ENCODE measurements around the gene EFL1. TPM values are rescaled to one million over a fixed set of nuclear protein-coding genes. Genes with fewer than 3 reads are reported as not detected.
A peak's percentile ranks its signal among the peaks of the same experiment; 100 is the strongest.

The EFL1 gene
- total RNA-seq, 1 experiment from 2014 or later, result 27.5 TPM

DNA sequence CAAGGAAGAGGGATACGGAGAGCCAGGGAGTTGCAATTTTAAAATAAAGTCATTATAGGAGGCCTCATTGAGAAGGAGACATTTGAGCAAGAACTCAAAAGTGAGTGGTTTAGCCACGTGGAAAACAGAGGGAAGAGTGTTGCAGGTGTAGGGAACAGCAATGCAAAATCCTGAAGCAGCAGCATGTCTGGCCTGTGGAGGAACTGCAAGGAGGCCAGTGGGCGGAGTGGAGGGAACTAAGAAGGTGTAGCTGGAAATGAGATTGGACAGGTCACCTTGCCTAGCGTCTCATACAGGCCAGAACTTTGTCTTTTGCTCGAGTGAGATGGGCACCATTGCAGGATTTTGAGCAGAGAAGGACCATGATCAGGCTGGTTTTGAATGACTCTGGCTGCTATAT, 35.0 kb upstream of the EFL1 start (continued):
- TF ChIP-seq USF1 (CRISPR knock-in tag; IDR thresholded peaks at IDR 0.05) (no peak), NR2C2 (CRISPR knock-in tag; IDR thresholded peaks at IDR 0.05) (no peak), ZNF423 (CRISPR knock-in tag; IDR thresholded peaks at IDR 0.05) (no peak), ARID4B (CRISPR knock-in tag; IDR thresholded peaks at IDR 0.05; ENCODE audit: borderline replicate concordance) (no peak)
- TF ChIP-seq, protein P1, sequence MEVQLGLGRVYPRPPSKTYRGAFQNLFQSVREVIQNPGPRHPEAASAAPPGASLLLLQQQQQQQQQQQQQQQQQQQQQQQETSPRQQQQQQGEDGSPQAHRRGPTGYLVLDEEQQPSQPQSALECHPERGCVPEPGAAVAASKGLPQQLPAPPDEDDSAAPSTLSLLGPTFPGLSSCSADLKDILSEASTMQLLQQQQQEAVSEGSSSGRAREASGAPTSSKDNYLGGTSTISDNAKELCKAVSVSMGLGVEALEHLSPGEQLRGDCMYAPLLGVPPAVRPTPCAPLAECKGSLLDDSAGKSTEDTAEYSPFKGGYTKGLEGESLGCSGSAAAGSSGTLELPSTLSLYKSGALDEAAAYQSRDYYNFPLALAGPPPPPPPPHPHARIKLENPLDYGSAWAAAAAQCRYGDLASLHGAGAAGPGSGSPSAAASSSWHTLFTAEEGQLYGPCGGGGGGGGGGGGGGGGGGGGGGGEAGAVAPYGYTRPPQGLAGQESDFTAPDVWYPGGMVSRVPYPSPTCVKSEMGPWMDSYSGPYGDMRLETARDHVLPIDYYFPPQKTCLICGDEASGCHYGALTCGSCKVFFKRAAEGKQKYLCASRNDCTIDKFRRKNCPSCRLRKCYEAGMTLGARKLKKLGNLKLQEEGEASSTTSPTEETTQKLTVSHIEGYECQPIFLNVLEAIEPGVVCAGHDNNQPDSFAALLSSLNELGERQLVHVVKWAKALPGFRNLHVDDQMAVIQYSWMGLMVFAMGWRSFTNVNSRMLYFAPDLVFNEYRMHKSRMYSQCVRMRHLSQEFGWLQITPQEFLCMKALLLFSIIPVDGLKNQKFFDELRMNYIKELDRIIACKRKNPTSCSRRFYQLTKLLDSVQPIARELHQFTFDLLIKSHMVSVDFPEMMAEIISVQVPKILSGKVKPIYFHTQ (CRISPR knock-in tag; IDR thresholded peaks at IDR 0.05), result no peak
- TF ChIP-seq, protein P2, sequence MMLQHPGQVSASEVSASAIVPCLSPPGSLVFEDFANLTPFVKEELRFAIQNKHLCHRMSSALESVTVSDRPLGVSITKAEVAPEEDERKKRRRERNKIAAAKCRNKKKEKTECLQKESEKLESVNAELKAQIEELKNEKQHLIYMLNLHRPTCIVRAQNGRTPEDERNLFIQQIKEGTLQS (CRISPR knock-in tag; conservative IDR thresholded peaks at IDR 0.05), result no peak

- Mint-ChIP-seq H3K36me3 (no peaks in the 10 kb centered on the region), H3K4me3 (no peak overlapping the region), H3K9me3 (peaks cover under 1% of the 10 kb centered on the region; the same call in 1 of the 2 replicates), H3K27me3 (ENCODE audit: low read depth) (no peaks in the 10 kb centered on the region; the same call in 1 of the 2 replicates), H3K4me1 (peaks cover 6% of the 10 kb centered on the region), H3K27ac (no peak overlapping the region)
- ChIA-PET CTCF (interaction anchor here (0.6 kb wide), 1 partner anchor 9 kb away, joined by 4 read pairs; no protein-coding TSS in a partner anchor), POLR2A (no interaction called here)
- TF ChIP-seq, protein P3, sequence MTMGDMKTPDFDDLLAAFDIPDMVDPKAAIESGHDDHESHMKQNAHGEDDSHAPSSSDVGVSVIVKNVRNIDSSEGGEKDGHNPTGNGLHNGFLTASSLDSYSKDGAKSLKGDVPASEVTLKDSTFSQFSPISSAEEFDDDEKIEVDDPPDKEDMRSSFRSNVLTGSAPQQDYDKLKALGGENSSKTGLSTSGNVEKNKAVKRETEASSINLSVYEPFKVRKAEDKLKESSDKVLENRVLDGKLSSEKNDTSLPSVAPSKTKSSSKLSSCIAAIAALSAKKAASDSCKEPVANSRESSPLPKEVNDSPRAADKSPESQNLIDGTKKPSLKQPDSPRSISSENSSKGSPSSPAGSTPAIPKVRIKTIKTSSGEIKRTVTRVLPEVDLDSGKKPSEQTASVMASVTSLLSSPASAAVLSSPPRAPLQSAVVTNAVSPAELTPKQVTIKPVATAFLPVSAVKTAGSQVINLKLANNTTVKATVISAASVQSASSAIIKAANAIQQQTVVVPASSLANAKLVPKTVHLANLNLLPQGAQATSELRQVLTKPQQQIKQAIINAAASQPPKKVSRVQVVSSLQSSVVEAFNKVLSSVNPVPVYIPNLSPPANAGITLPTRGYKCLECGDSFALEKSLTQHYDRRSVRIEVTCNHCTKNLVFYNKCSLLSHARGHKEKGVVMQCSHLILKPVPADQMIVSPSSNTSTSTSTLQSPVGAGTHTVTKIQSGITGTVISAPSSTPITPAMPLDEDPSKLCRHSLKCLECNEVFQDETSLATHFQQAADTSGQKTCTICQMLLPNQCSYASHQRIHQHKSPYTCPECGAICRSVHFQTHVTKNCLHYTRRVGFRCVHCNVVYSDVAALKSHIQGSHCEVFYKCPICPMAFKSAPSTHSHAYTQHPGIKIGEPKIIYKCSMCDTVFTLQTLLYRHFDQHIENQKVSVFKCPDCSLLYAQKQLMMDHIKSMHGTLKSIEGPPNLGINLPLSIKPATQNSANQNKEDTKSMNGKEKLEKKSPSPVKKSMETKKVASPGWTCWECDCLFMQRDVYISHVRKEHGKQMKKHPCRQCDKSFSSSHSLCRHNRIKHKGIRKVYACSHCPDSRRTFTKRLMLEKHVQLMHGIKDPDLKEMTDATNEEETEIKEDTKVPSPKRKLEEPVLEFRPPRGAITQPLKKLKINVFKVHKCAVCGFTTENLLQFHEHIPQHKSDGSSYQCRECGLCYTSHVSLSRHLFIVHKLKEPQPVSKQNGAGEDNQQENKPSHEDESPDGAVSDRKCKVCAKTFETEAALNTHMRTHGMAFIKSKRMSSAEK (CRISPR knock-in tag; IDR thresholded peaks at IDR 0.05; ENCODE audit: borderline replicate concordance), result no peak
- TF ChIP-seq ZNF317 (CRISPR knock-in tag; IDR thresholded peaks at IDR 0.05; ENCODE audit: borderline replicate concordance, low read depth), result no peak
- peak; percentile 85 for TF ChIP-seq ZNF423 (CRISPR knock-in tag; IDR thresholded peaks at IDR 0.05)
- peak; percentile 80 for ATAC-seq
- DNase-seq (ENCODE audit: low spot score), result no peak
These were observed 31.6 kb upstream of the EFL1 start for GRCh38 chr15:82294061-82294690.

GRCh38 chr15:82292271-82292670, 29.7 kb upstream of the EFL1 start:
- DNase-seq (ENCODE audit: low spot score), result no peak
- Mint-ChIP-seq H3K27me3 (ENCODE audit: low read depth) (no peaks in the 10 kb centered on the region; the same call in 1 of the 2 replicates), H3K36me3 (peaks cover 4% of the 10 kb centered on the region; the same call in 1 of the 2 replicates), H3K4me3 (no peak overlapping the region), H3K4me1 (peaks cover 6% of the 10 kb centered on the region), H3K27ac (no peak overlapping the region), H3K9me3 (peaks cover 11% of the 10 kb centered on the region)
- ChIA-PET CTCF (no interaction called here), POLR2A (no interaction called here)
- no peak for ATAC-seq
- TF ChIP-seq ZBTB43 (CRISPR knock-in tag; IDR thresholded peaks at IDR 0.05) (no peak), FOXJ3 (CRISPR knock-in tag; IDR thresholded peaks at IDR 0.05; ENCODE audit: borderline replicate concordance) (no peak), SMAD3 (CRISPR knock-in tag; IDR thresholded peaks at IDR 0.05; ENCODE audit: borderline replicate concordance) (no peak), PREB (CRISPR knock-in tag; IDR thresholded peaks at IDR 0.05; ENCODE audit: borderline replicate concordance) (no peak), ZNF512 (CRISPR knock-in tag; IDR thresholded peaks at IDR 0.05; ENCODE audit: borderline replicate concordance) (no peak)

Data from WTC11 (cell line).